Measurements from ENCODE around the gene IL31.

- TF ChIP-seq, protein P1, sequence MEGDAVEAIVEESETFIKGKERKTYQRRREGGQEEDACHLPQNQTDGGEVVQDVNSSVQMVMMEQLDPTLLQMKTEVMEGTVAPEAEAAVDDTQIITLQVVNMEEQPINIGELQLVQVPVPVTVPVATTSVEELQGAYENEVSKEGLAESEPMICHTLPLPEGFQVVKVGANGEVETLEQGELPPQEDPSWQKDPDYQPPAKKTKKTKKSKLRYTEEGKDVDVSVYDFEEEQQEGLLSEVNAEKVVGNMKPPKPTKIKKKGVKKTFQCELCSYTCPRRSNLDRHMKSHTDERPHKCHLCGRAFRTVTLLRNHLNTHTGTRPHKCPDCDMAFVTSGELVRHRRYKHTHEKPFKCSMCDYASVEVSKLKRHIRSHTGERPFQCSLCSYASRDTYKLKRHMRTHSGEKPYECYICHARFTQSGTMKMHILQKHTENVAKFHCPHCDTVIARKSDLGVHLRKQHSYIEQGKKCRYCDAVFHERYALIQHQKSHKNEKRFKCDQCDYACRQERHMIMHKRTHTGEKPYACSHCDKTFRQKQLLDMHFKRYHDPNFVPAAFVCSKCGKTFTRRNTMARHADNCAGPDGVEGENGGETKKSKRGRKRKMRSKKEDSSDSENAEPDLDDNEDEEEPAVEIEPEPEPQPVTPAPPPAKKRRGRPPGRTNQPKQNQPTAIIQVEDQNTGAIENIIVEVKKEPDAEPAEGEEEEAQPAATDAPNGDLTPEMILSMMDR (IDR thresholded peaks at IDR 0.05) = no peak
- TF ChIP-seq POLR2A (IDR thresholded peaks at IDR 0.05) = no peak
These were observed 12.3 kb downstream of the IL31 start for GRCh38 chr12:122161682-122162081.

Measured in upper lobe of left lung (tissue), 4 donors.